Measurements from ENCODE around the gene FRMD4A.
"Not testable (repeated sequence)": the region's sequence is repeated elsewhere in the genome, so short reads cannot be mapped to it uniquely, and the experiment has no call there.

GRCh38 chr10:13778693-13778960 lies 552.1 kb downstream of the FRMD4A start:
- not testable (repeated sequence) for TF ChIP-seq EZH2 (IDR thresholded peaks at IDR 0.05; ENCODE audit: insufficient read depth, poor library complexity, severe bottlenecking); EZH2phosphoT487 (IDR thresholded peaks at IDR 0.05; ENCODE audit: insufficient read depth, low read depth)
